B cell (primary cell): ENCODE measurements around the gene DYRK1A. TPM values are rescaled to one million over a fixed set of nuclear protein-coding genes. Genes with fewer than 3 reads are reported as not detected.

ENCODE experiments used
- ATAC-seq: fragments of 200-7000 bp; cut with Tn5 transposase; one replicate; pipeline ENCODE4 v1.10.0; 2021; ENCODE audit warnings: low read depth, mild to moderate bottlenecking, moderate number of reproducible peaks, moderate library complexity
- CTCF ChIA-PET: fragments of 350-600 bp; sonication (Branson Sonifier 250); formaldehyde crosslinking; loops from one replicate; lab custom pipeline; 2021; ENCODE audit warnings: antibody characterized with exemption, inconsistent platforms; lab: Charles Lee
- POLR2A ChIA-PET: fragments of 350-600 bp; sonication (Branson Sonifier 250); formaldehyde crosslinking; loops from one replicate; lab custom pipeline; 2021; ENCODE audit warnings: antibody characterized with exemption; lab: Charles Lee
- DNase-seq: peaks from one replicate; pipeline ENCODE4 v3.0.0; 2013
- H2AFZ ChIP-seq: 2 replicates; pipeline ENCODE4 v1.6.1; 2012; ENCODE audit warnings: mild to moderate bottlenecking, low read depth, low read length; ENCODE audit not compliant: insufficient read depth, poor library complexity, severe bottlenecking
- H3K27ac ChIP-seq, 2 donors: 1 replicate in 1 of 2; 2 replicates in 1 of 2; pipeline ENCODE4 v1.5.1; 2012 to 2013; ENCODE audit warnings: low read length in 2 of 2, mild to moderate bottlenecking in 2 of 2, moderate library complexity in 1 of 2
- H3K27me3 ChIP-seq, 4 experiments: fragments of 200-600 bp in 1 of 4; sonication (generic) in 1 of 4; replicated peaks in 1 of 4; 1 replicate in 2 of 4; 2 replicates in 2 of 4; pipeline versions ENCODE4 v1.6.1 to v1.7.0; 2013 to 2016; ENCODE audit warnings: low read length in 3 of 4, mild to moderate bottlenecking in 2 of 4, mixed read lengths in 1 of 4, moderate library complexity in 1 of 4; ENCODE audit not compliant: insufficient read depth in 4 of 4, control insufficient read depth in 3 of 4; ENCODE audit errors: control extremely low read depth in 1 of 4
- H3K36me3 ChIP-seq, 2 experiments: replicated peaks in 1 of 2; 1 replicate in 1 of 2; 2 replicates in 1 of 2; pipeline versions ENCODE4 v1.6.1 to v1.7.1; 2013; ENCODE audit warnings: low read length in 1 of 2; ENCODE audit not compliant: insufficient read depth in 2 of 2, control insufficient read depth in 1 of 2; ENCODE audit errors: control extremely low read depth in 1 of 2, extremely low read depth in 1 of 2
- H3K4me1 ChIP-seq, 2 donors: fragments of 200-600 bp in 1 of 2; sonication (generic) in 1 of 2; 1 replicate in 1 of 2; 2 replicates in 1 of 2; pipeline versions ENCODE4 v1.5.1 to v1.6.1; 2013 to 2017; ENCODE audit warnings: low read length in 2 of 2; ENCODE audit not compliant: control insufficient read depth in 2 of 2, insufficient read depth in 2 of 2
- H3K4me2 ChIP-seq: replicated peaks from 2 replicates; pipeline ENCODE3; 2012; ENCODE audit warnings: mild to moderate bottlenecking, low read depth, low read length; ENCODE audit not compliant: poor library complexity, severe bottlenecking
- H3K4me3 ChIP-seq, 5 experiments: fragments of 200-600 bp in 1 of 5; sonication (generic) in 1 of 5; 1 replicate in 3 of 5; 2 replicates in 2 of 5; pipeline versions ENCODE4 v1.5.1 to v1.7.0; 2011 to 2016; ENCODE audit warnings: low read length in 4 of 5, mild to moderate bottlenecking in 4 of 5, low read depth in 2 of 5, control low read depth in 1 of 5, moderate library complexity in 1 of 5; ENCODE audit not compliant: insufficient read depth in 1 of 5; ENCODE audit errors: control extremely low read depth in 1 of 5, extremely low read depth in 1 of 5
- H3K79me2 ChIP-seq: fragments of 200-600 bp; sonication (generic); one replicate; pipeline ENCODE4 v1.6.0; 2016; ENCODE audit warnings: low read length; ENCODE audit not compliant: control insufficient read depth, insufficient read depth
- H3K9ac ChIP-seq: fragments of 200-600 bp; sonication (generic); 2 replicates; pipeline ENCODE4 v1.6.1; 2017; ENCODE audit warnings: mild to moderate bottlenecking, low read length, moderate library complexity
- H3K9me3 ChIP-seq, 3 donors: one replicate each; pipeline versions ENCODE4 v1.6.1 to v1.7.1; 2013; ENCODE audit warnings: low read length in 2 of 3; ENCODE audit not compliant: control insufficient read depth in 2 of 3, insufficient read depth in 1 of 3; ENCODE audit errors: control extremely low read depth in 1 of 3
- H4K20me1 ChIP-seq: 2 replicates; pipeline ENCODE4 v1.6.0; 2012; ENCODE audit warnings: mild to moderate bottlenecking, low read length; ENCODE audit not compliant: insufficient read depth, control insufficient read depth, poor library complexity, severe bottlenecking
- H3K27ac Mint-ChIP-seq: one replicate; pipeline ENCODE4 v1.8.0; 2021; ENCODE audit warnings: mixed read lengths
- H3K27me3 Mint-ChIP-seq: one replicate; pipeline ENCODE4 v1.8.0; 2021; ENCODE audit warnings: mixed read lengths
- H3K4me1 Mint-ChIP-seq: one replicate; pipeline ENCODE4 v1.8.0; 2021; ENCODE audit warnings: mixed read lengths
- H3K4me3 Mint-ChIP-seq: one replicate; pipeline ENCODE4 v1.8.0; 2021; ENCODE audit warnings: mixed read lengths
- H3K9me3 Mint-ChIP-seq: one replicate; pipeline ENCODE4 v1.8.0; 2022; ENCODE audit warnings: mixed read lengths; ENCODE audit not compliant: insufficient read depth
- EZH2 ChIP-seq: IDR thresholded peaks from 2 replicates; pipeline ENCODE4 v1.6.1; 2012; ENCODE audit warnings: borderline replicate concordance, low read depth, mild to moderate bottlenecking, moderate library complexity, low read length; ENCODE audit not compliant: insufficient read depth, poor library complexity, severe bottlenecking
- WGBS: methylation state at CpG from one replicate; pipeline ENCODE4 v1.1.5; 2013; ENCODE audit warnings: missing lambda C conversion rate; ENCODE audit not compliant: insufficient coverage; 5-methylcytosine and 5-hydroxymethylcytosine counted together
- intact Hi-C: fragments of 100-400 bp; cut with micrococcal nuclease; formaldehyde crosslinking; loops from one replicate; pipeline ENCODE4 v1.10.0; 2022
- polyA plus RNA-seq: library from polyadenylated mRNA; depleted of rRNA; stranded (reverse); fragments of >200 nt; gene quantifications from 2 replicates; pipeline ENCODE4 v1.2.3, GENCODE V29; 2012
- total RNA-seq, 2 donors: library from RNA; stranded (reverse); fragments of 120-200 nt in 1 of 2; gene quantifications; 1 replicate in 1 of 2; 2 replicates in 1 of 2; pipeline versions ENCODE4 v1.2.3 to v1.2.4, GENCODE V29; 2013 to 2022
- TF ChIP-seq, protein P1 (sequence below): fragments of 200-600 bp; IDR thresholded peaks from one replicate; pipeline ENCODE4 v1.8.0; 2022; ENCODE audit warnings: antibody characterized with exemption, mild to moderate bottlenecking

DYRK1A gene
- total and polyA plus RNA-seq, 2 donors (not counting 1 experiment from before 2014, with no cell fraction given), result 46.6 to 147 TPM

DNA sequence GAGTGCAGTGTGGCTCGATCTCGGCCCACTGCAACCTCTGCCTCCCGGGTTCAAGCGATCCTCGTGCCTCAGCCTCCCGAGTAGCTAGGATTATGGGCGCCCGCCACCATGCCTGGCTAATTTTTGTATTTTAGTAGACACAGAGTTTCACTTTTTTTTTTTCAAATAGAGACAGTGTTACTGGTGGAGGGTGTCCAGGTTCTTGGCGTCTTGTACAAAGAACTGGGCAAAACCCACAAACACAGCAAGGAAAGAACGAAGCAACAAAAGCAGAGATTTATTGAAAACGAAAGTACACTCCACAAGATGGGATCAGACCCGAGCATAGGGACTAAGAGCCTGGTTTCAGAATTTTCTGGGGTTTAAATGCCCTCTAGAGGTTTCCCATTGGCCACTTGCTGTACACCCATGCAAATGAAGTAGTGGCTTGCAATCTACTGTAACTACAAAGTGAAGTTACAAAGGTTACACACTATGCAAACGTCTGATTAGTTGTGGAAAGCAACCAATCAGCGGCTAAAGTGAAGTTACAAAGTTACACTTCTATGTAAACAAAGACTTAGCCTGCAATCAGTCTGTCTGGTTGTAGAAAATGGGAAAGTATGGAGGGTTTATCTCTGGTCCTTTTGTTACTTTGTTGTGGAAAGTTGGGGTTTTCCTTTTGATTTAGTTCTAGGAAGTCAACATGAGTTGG is 199.1 kb downstream of the DYRK1A start:
- Mint-ChIP-seq H3K4me1 (peaks cover 18% of the 10 kb centered on the region), H3K27ac (no peak overlapping the region), H3K4me3 (no peak overlapping the region), H3K27me3 (peaks cover 13% of the 10 kb centered on the region), H3K9me3 (no peaks in the 10 kb centered on the region)
- POLR2A ChIA-PET, result no interaction called here
- CTCF ChIA-PET, result interaction anchor here (0.6 kb wide), 1 partner anchor 484 kb away, joined by 3 read pairs; no protein-coding TSS in a partner anchor
- ATAC-seq, result no peak
- Histone ChIP-seq H3K4me1 (peaks cover 10 to 19% of the 10 kb centered on the region in 2 donors), H3K9me3 (peaks cover 0 to 4% (median 0%) of the 10 kb centered on the region in 3 donors), H3K9ac (no peak overlapping the region), H3K4me3 (no peak overlapping the region), H3K27ac (no peak overlapping the region), H3K4me2 (no peak overlapping the region), H3K79me2 (peaks cover 5% of the 10 kb centered on the region), H3K36me3 (no peaks in the 10 kb centered on the region), H3K27me3 (no peaks in the 10 kb centered on the region), H4K20me1 (no peaks in the 10 kb centered on the region), H2AFZ (peak overlapping the region; percentile 7)
- intact Hi-C loops, result loop anchor here (2.0 to 10.0 kb wide), 2 partner anchors 51 to 307 kb away; no protein-coding TSS in a partner anchor
- no peak for TF ChIP-seq EZH2
- TF ChIP-seq, protein P1, sequence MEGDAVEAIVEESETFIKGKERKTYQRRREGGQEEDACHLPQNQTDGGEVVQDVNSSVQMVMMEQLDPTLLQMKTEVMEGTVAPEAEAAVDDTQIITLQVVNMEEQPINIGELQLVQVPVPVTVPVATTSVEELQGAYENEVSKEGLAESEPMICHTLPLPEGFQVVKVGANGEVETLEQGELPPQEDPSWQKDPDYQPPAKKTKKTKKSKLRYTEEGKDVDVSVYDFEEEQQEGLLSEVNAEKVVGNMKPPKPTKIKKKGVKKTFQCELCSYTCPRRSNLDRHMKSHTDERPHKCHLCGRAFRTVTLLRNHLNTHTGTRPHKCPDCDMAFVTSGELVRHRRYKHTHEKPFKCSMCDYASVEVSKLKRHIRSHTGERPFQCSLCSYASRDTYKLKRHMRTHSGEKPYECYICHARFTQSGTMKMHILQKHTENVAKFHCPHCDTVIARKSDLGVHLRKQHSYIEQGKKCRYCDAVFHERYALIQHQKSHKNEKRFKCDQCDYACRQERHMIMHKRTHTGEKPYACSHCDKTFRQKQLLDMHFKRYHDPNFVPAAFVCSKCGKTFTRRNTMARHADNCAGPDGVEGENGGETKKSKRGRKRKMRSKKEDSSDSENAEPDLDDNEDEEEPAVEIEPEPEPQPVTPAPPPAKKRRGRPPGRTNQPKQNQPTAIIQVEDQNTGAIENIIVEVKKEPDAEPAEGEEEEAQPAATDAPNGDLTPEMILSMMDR, result no peak
- DNase-seq, result no peak
- WGBS, result 45% methylated on average over 4 of the region's 14 CpGs
